ENCODE data around the gene AFTPH.

The AFTPH gene

DNA sequence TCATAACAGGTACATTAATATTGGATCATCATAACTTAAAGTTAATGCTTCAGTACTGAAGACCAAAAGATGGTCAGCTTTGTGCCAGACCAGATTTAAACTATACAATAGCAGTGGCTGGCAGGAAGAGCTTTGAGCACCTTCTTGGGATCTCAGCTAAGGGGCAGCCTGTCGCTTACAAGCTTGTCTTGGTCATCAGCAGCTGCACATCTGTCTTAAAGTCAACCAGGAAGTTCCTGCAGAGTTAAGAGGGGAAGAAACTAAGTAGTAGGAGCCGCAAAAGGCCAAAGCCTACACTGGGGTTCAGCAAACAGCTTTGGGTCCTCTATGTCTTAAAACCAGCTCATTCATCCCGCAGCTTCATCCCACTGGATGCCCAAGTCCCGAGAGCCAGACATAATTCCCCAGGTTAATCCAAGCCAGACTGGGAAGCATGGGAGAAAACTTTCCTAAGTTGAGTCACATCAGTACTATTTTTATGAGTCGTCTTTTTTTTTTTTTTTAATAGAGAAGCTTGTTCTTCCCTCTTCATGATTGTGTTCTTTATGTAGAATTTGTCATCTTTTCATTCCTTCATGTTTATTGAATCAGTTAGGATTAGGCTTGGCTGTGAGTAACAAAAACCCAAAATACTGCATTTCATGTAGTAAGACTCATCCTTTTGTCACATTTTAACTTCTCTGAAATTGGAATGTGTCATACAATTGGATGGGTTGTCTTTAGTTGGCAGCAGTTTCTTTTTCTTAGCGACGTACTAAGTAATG lies 70.3 kb downstream of the AFTPH start:
- no peaks in the 10 kb centered on the region for H3K27me3 ChIP-seq (replicated peaks; ENCODE audit: control insufficient read depth, insufficient read depth, low read length)
- TF ChIP-seq, protein P1, sequence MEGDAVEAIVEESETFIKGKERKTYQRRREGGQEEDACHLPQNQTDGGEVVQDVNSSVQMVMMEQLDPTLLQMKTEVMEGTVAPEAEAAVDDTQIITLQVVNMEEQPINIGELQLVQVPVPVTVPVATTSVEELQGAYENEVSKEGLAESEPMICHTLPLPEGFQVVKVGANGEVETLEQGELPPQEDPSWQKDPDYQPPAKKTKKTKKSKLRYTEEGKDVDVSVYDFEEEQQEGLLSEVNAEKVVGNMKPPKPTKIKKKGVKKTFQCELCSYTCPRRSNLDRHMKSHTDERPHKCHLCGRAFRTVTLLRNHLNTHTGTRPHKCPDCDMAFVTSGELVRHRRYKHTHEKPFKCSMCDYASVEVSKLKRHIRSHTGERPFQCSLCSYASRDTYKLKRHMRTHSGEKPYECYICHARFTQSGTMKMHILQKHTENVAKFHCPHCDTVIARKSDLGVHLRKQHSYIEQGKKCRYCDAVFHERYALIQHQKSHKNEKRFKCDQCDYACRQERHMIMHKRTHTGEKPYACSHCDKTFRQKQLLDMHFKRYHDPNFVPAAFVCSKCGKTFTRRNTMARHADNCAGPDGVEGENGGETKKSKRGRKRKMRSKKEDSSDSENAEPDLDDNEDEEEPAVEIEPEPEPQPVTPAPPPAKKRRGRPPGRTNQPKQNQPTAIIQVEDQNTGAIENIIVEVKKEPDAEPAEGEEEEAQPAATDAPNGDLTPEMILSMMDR (IDR thresholded peaks at IDR 0.05; ENCODE audit: insufficient read depth, low read length, poor library complexity, severe bottlenecking): no peak
- no peak overlapping the region for H3K4me3 ChIP-seq (replicated peaks; ENCODE audit: low read depth, low read length)
- peaks cover 7% of the 10 kb centered on the region for H3K36me3 ChIP-seq (ENCODE audit: control insufficient read depth, insufficient read depth, low read length)
- DNase-seq (ENCODE audit: extremely low read depth, insufficient read length): no peak

DNA sequence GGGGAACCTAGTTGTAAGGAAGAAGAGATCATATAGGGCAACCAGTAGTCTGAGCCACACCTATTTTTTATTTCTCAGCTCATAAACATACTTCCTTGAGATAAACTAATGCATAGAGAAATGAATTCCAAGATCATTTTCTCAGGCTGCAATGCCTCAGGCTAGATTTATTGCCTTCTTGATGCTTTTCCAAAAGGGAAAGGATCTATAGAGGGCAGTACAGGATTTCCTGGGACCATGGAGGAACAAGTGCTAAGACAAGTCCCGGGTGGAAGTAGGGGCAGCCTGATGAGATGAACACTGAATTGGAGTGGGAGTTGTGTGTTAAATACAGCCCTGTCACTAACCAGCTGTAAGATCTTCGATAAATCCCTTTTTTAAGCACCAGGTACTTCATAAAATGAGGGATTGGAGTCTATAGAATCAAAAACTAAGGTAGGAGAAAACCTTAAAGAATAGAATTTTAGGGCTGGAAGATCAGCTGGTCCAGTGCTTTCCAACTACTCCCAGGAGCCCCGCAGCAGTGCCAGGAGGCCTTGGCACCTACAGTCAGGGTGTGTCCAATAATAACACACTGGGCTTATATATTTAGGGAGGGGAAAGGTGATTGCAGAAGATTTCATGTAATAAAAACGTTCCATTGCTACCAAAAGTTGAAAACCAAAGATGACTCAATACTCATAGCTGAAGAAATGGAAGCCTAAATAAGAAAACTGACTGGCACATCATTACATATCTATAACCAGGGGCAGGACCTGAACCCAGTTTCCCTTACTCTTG lies 71.5 kb downstream of the AFTPH start:
- DNase-seq (ENCODE audit: extremely low read depth, insufficient read length): no peak
- H3K36me3 ChIP-seq (ENCODE audit: control insufficient read depth, insufficient read depth, low read length): peaks cover 7% of the 10 kb centered on the region
- no peak overlapping the region for H3K4me3 ChIP-seq (replicated peaks; ENCODE audit: low read depth, low read length)
- TF ChIP-seq, protein P1 (IDR thresholded peaks at IDR 0.05; ENCODE audit: insufficient read depth, low read length, poor library complexity, severe bottlenecking): no peak
- no peaks in the 10 kb centered on the region for H3K27me3 ChIP-seq (replicated peaks; ENCODE audit: control insufficient read depth, insufficient read depth, low read length)

DNA sequence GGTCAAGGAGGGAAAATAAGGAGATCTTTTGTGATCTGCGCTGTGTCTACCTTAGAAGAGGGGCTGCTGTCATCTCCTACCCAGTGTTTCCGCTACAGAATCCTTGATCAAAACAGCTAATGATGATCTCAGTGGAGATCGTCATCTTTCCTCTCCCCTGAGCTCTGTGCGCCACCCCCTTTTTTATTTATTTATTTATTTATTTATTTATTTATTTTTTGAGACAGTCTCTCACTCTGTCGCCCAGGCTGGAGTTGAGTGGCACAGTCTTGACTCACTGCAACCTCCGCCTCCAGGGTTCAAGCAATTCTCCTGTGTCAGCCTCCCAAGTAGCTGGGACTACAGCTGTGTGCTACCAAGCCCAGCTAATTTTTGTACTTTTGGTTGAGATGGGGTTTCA lies 74.1 kb downstream of the AFTPH start:
- Histone ChIP-seq H3K27me3 (replicated peaks; ENCODE audit: control insufficient read depth, insufficient read depth, low read length) (no peaks in the 10 kb centered on the region), H3K36me3 (ENCODE audit: control insufficient read depth, insufficient read depth, low read length) (peaks cover 1% of the 10 kb centered on the region), H3K4me3 (replicated peaks; ENCODE audit: low read depth, low read length) (no peak overlapping the region)
- TF ChIP-seq, protein P1 (IDR thresholded peaks at IDR 0.05; ENCODE audit: insufficient read depth, low read length, poor library complexity, severe bottlenecking): no peak
- no peak for DNase-seq (ENCODE audit: extremely low read depth, insufficient read length)

DNA sequence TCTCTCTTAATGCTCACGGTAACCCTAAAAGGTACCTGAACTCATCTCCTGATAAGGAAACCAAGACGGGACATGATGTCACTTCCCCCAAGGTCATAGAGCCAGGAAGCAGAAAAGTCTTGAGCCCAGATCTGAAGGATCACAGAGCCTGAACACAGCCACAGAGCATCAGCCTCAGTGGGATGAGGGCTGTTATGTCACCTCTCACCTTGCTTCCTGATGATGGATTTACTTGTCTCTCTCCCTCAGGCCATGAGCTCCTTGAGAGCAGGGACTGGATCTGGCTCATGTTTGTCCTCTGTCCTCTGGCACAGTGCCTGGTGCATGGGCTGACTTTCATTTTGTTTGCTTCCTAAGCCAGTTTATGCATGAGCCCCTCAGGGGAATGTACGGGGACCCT lies 75.3 kb downstream of the AFTPH start:
- H3K27me3 ChIP-seq (replicated peaks; ENCODE audit: control insufficient read depth, insufficient read depth, low read length): no peaks in the 10 kb centered on the region
- TF ChIP-seq, protein P1 (IDR thresholded peaks at IDR 0.05; ENCODE audit: insufficient read depth, low read length, poor library complexity, severe bottlenecking): no peak
- no peak for DNase-seq (ENCODE audit: extremely low read depth, insufficient read length)
- H3K36me3 ChIP-seq (ENCODE audit: control insufficient read depth, insufficient read depth, low read length): no peaks in the 10 kb centered on the region
- H3K4me3 ChIP-seq (replicated peaks; ENCODE audit: low read depth, low read length): no peak overlapping the region

DNA sequence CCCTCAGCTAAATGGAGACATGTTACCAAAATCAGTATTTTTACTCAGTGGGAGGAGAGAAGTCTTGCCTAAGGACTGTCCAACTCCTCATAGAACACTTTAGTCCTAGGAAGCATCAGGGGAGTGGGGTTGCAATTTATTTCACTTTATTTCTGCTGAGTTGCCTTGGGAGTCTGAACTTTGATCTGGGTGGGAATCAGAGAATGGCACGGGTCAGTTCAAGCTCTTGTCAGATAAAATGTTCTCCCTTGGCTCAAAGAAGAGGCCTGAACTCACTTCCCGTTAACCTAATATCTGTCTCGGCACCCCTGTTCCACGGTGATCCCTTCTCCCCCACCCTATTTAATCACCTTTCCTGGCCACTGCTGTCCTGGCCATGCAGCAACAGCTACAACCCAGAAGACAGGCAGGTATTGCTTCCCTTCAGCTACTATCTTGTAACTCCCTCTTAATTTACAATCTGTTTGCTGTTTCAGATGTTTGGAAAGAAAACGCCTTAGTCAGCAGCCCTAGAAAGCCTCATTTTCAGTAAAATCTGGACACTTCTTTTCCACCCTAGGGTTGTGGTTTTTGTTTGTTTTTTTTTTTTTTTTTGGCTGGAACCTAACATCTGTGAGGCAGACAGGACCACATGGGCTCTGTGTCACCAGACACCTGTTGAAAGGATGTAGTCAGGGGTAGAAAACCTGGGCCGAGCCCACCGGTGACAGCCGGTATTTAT lies 77.1 kb downstream of the AFTPH start:
- Histone ChIP-seq H3K27me3 (replicated peaks; ENCODE audit: control insufficient read depth, insufficient read depth, low read length) (no peaks in the 10 kb centered on the region), H3K4me3 (replicated peaks; ENCODE audit: low read depth, low read length) (no peak overlapping the region), H3K36me3 (ENCODE audit: control insufficient read depth, insufficient read depth, low read length) (no peaks in the 10 kb centered on the region)
- DNase-seq (ENCODE audit: extremely low read depth, insufficient read length): no peak
- TF ChIP-seq, protein P1 (IDR thresholded peaks at IDR 0.05; ENCODE audit: insufficient read depth, low read length, poor library complexity, severe bottlenecking): no peak
